AG09309 (cell line): ENCODE results near the gene EHF.

Experiments used
- DNase-seq: peaks from one replicate; pipeline ENCODE4 v3.0.0-alpha.2; 2010; ENCODE audit warnings: low read depth
- H3K4me3 ChIP-seq: 2 replicates; pipeline ENCODE4 v1.5.1; 2011; ENCODE audit warnings: mild to moderate bottlenecking, low read depth, low read length, moderate library complexity; ENCODE audit not compliant: control insufficient read depth
- TF ChIP-seq, protein P1 (sequence below): IDR thresholded peaks from 2 replicates; pipeline ENCODE4 v1.5.1; 2011; ENCODE audit warnings: mild to moderate bottlenecking, low read depth, low read length, inconsistent platforms; ENCODE audit not compliant: insufficient read depth, control insufficient read depth; ENCODE audit errors: missing control alignments

Gene EHF

DNA sequence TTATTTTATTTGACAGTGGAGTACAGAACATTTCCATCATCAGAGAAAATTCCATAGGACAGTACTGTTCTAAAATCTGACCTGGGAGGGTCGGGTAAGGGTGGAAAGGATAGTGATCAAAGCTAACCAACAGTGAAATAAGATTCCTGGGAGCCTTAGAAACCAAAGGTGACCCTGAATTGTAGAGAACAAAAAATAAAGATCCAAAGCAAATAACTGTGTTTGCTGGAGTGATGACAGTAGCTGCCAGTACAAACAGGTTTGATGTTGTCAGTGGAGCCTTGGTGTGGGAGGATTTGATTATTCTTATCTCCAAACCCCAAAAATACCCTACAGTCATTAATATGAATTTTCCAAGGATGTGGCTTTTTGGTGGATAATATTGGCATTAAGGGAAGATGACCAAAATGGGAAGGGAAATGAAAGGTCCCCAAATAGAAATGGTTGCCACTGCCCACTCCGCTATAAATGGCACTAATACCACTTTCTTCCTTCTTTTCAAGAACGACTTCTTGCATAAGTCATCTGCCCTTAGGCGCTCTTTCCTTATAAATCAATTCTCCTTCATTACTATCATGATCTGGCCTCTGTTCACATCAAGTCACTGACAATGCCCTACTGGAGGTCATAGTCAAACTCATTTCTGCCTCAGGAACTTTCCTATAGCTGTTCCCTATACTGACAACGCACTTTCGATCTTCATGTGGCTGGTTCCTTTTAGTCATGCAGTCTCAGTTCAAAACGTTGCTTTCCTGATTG, 44.4 kb downstream of the EHF start:
- no peak overlapping the region for H3K4me3 ChIP-seq
- DNase-seq, result no peak
- TF ChIP-seq, protein P1, sequence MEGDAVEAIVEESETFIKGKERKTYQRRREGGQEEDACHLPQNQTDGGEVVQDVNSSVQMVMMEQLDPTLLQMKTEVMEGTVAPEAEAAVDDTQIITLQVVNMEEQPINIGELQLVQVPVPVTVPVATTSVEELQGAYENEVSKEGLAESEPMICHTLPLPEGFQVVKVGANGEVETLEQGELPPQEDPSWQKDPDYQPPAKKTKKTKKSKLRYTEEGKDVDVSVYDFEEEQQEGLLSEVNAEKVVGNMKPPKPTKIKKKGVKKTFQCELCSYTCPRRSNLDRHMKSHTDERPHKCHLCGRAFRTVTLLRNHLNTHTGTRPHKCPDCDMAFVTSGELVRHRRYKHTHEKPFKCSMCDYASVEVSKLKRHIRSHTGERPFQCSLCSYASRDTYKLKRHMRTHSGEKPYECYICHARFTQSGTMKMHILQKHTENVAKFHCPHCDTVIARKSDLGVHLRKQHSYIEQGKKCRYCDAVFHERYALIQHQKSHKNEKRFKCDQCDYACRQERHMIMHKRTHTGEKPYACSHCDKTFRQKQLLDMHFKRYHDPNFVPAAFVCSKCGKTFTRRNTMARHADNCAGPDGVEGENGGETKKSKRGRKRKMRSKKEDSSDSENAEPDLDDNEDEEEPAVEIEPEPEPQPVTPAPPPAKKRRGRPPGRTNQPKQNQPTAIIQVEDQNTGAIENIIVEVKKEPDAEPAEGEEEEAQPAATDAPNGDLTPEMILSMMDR, result no peak

DNA sequence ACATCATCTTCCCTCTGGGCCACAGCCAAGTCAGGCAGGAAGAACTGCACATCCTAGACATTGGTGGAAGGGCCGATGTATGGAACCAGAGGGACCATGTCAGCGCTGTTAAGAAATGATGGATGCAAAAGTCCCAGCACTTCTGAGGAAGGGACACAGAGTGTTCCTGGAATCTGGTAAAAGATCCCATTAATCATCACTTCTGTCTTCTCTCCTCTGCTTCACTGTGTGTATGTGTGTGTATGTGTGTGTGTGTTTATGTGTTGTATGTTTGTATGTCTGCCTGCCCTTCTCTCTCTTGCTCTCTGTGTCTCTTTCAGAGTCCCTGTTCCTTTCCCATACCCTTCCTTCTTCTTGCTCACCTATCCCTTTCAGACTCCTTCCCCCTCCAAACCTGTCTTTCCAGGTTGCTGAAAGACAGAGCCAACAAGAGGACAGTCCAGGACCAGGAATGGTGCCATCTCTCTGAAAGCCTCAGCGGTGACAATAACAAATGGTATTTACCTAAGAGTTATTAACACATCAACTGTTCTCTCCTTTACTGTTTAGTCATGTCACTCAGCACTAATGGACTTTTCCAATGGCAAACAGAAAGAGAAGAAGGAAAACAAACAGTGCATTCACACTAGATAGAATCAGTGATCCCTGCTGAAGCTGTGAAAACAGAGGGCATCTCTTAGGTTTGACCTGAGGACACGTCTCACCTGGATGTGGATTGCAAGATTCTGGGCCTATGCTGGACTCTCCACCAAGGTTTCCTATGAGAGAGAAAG, 47.1 kb downstream of the EHF start:
- DNase-seq, result no peak
- TF ChIP-seq, protein P1, result no peak
- H3K4me3 ChIP-seq, result no peak overlapping the region

DNA sequence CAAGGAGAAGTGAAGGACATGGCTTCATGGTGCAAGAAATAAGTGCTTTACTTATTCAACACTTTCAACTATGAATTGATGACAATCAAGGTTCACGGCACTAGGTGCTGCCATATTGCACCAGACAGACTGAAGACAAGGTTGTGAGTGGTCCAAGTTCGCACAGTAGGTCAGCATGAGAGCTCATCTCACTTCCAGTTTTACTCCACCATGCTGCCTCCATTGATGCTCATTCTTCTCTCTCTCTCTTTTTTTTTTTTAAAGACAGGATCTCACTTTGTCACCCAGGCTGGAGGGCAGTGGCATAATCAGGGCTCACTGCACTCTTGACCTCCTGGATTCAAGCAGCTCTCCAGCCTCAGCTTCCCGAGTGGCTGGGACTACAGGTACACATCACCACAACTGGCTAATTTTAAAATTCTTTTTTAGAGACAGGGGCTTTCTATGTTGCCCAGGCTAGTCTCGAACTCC, 47.7 kb downstream of the EHF start:
- TF ChIP-seq, protein P1, result no peak
- H3K4me3 ChIP-seq, result no peak overlapping the region
- DNase-seq, result no peak

DNA sequence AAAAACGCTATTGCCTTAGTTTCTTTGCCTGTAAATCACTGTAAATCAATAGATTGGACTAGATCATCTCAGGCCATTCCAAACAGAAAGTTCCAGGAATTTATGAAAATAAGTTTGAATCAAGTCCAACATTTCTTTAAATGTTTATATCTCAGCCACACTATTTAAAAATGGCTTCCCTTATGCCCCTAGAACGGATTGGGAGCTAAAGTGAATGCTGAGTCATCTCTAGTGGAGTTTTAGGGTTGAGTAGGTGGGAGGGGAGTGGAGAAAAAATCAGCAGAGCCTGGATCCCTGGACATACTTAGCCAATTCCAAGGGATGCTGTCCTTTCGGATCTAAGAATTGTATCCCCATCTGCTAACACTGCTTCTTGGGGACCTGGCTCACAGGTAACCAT, 48.6 kb downstream of the EHF start:
- H3K4me3 ChIP-seq, result no peak overlapping the region
- DNase-seq, result no peak
- TF ChIP-seq, protein P1, result no peak

DNA sequence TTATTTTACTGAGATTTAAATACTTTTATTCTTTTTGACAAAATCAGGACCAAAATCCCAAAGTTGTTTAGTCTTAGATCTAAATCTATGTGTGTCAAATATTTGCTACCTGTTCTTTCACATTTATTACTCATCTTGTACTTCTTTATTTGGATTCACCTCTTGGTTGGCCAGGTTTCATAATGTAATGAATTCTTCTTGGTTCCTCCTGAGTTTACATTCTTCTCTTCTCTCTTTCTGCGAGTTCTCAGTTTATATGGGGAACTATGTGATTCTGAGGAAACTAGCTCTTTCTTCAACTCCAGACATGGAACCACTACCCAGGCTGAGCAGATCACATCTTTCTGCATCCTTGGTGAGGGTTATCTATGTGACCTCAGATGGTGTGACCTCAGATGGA, 50.2 kb downstream of the EHF start:
- DNase-seq, result no peak
- no peak overlapping the region for H3K4me3 ChIP-seq
- TF ChIP-seq, protein P1, result no peak

DNA sequence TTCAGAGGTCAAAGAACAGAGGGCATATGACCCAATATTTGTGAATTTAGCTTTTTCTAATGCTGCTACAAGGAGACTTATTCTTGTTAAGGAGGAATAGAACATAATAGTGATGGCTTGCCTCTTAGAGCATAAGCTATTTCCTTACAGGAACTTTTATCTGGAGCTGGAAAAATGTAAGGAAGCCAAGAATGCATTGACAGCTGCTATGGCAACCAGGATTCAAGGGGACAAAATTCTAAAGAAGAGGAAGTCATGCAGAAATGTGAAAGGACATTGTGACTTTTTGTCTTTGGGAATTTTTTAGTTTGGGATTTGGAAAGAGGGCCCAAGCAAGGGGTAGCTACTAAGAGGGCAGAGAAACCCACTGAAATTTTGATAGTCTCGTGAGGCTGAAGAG, 51.1 kb downstream of the EHF start:
- DNase-seq, result no peak
- TF ChIP-seq, protein P1, result no peak
- no peak overlapping the region for H3K4me3 ChIP-seq
